ENCODE results near the gene PLD4.
"Not testable (repeated sequence)": the region's sequence is repeated elsewhere in the genome, so short reads cannot be mapped to it uniquely, and the experiment has no call there.

Gene PLD4

GRCh38 chr14:104900639-104901512 lies 23.8 kb upstream of the PLD4 start:
- Histone ChIP-seq H3K4ac (ENCODE audit: low read depth in 1 of 2, low read length in 2 of 2) (no peak overlapping the region), H3K4me3 (ENCODE audit: insufficient read depth in 1 of 2, low read depth in 1 of 2, low read length in 2 of 2) (no peak overlapping the region), H3K23ac (ENCODE audit: low read length in 2 of 2) (no peak overlapping the region), H2BK15ac (ENCODE audit: low read depth, poor library complexity, severe bottlenecking) (no peak overlapping the region), H2BK5ac (ENCODE audit: low read depth, low read length, poor library complexity, severe bottlenecking) (no peak overlapping the region), H3K79me1 (replicated peaks; ENCODE audit: low read length, poor library complexity, severe bottlenecking) (no peaks in the 10 kb centered on the region), H4K8ac (ENCODE audit: low read length) (no peak overlapping the region), H3K9ac (ENCODE audit: low read length) (no peak overlapping the region), H3K9me3 (ENCODE audit: control insufficient read depth, low read length) (peaks cover 18% of the 10 kb centered on the region), H3K36me3 (ENCODE audit: control insufficient read depth in 1 of 2, insufficient read depth in 2 of 2, low read depth in 1 of 2, low read length in 2 of 2) (peaks cover 0 to 15% of the 10 kb centered on the region in 2 experiments), H2AK5ac (ENCODE audit: low read length, severe bottlenecking) (no peak overlapping the region), H2BK12ac (ENCODE audit: low read length in 2 of 2) (no peak overlapping the region), H3K27me3 (ENCODE audit: control insufficient read depth in 1 of 2, insufficient read depth in 1 of 2, low read length in 2 of 2) (peaks cover 5 to 11% of the 10 kb centered on the region in 2 experiments), H2BK120ac (ENCODE audit: low read depth, low read length) (no peak overlapping the region), H3K4me2 (ENCODE audit: low read length, poor library complexity, severe bottlenecking) (no peak overlapping the region), H3K27ac (ENCODE audit: low read length, poor library complexity, severe bottlenecking) (no peak overlapping the region), H3K18ac (ENCODE audit: low read depth in 1 of 2, low read length in 2 of 2) (no peak overlapping the region), H3K14ac (ENCODE audit: low read length in 2 of 2) (no peak overlapping the region), H3K4me1 (ENCODE audit: control insufficient read depth, insufficient read depth, low read depth, low read length) (peaks cover 6% of the 10 kb centered on the region), H2AFZ (ENCODE audit: low read depth, low read length) (no peak overlapping the region), H4K91ac (ENCODE audit: low read length) (no peak overlapping the region)
- WGBS, result 75% methylated on average over 10 of the region's 12 CpGs
- DNase-seq, result no peak

- Histone ChIP-seq H3K18ac (ENCODE audit: low read depth in 1 of 2, low read length in 2 of 2) (no peak overlapping the region), H3K27ac (ENCODE audit: low read length, poor library complexity, severe bottlenecking) (no peak overlapping the region), H4K8ac (ENCODE audit: low read length) (no peak overlapping the region), H2BK120ac (ENCODE audit: low read depth, low read length) (no peak overlapping the region), H2AK5ac (ENCODE audit: low read length, severe bottlenecking) (no peak overlapping the region), H3K9me3 (ENCODE audit: control insufficient read depth, low read length) (peaks cover 24% of the 10 kb centered on the region), H2BK12ac (ENCODE audit: low read length in 2 of 2) (no peak overlapping the region), H2BK5ac (ENCODE audit: low read depth, low read length, poor library complexity, severe bottlenecking) (no peak overlapping the region), H2BK15ac (ENCODE audit: low read depth, poor library complexity, severe bottlenecking) (no peak overlapping the region), H3K4me1 (ENCODE audit: control insufficient read depth, insufficient read depth, low read depth, low read length) (peaks cover 4% of the 10 kb centered on the region), H4K91ac (ENCODE audit: low read length) (no peak overlapping the region), H3K4me2 (ENCODE audit: low read length, poor library complexity, severe bottlenecking) (no peak overlapping the region), H3K4me3 (ENCODE audit: insufficient read depth in 1 of 2, low read depth in 1 of 2, low read length in 2 of 2) (no peak overlapping the region), H3K23ac (ENCODE audit: low read length in 2 of 2) (no peak overlapping the region), H3K9ac (ENCODE audit: low read length) (no peak overlapping the region), H3K27me3 (ENCODE audit: control insufficient read depth in 1 of 2, insufficient read depth in 1 of 2, low read length in 2 of 2) (peaks cover 8 to 32% of the 10 kb centered on the region in 2 experiments), H3K79me1 (replicated peaks; ENCODE audit: low read length, poor library complexity, severe bottlenecking) (no peaks in the 10 kb centered on the region), H3K4ac (ENCODE audit: low read depth in 1 of 2, low read length in 2 of 2) (no peak overlapping the region), H3K14ac (ENCODE audit: low read length in 2 of 2) (no peak overlapping the region), H3K36me3 (ENCODE audit: control insufficient read depth in 1 of 2, insufficient read depth in 2 of 2, low read depth in 1 of 2, low read length in 2 of 2) (no peaks in the 10 kb centered on the region), H2AFZ (ENCODE audit: low read depth, low read length) (no peak overlapping the region)
- 90% methylated on average over 2 of the region's 7 CpGs for WGBS
- DNase-seq, result no peak
Measured at GRCh38 chr14:104903990-104904389, 20.7 kb upstream of the PLD4 start.

DNA sequence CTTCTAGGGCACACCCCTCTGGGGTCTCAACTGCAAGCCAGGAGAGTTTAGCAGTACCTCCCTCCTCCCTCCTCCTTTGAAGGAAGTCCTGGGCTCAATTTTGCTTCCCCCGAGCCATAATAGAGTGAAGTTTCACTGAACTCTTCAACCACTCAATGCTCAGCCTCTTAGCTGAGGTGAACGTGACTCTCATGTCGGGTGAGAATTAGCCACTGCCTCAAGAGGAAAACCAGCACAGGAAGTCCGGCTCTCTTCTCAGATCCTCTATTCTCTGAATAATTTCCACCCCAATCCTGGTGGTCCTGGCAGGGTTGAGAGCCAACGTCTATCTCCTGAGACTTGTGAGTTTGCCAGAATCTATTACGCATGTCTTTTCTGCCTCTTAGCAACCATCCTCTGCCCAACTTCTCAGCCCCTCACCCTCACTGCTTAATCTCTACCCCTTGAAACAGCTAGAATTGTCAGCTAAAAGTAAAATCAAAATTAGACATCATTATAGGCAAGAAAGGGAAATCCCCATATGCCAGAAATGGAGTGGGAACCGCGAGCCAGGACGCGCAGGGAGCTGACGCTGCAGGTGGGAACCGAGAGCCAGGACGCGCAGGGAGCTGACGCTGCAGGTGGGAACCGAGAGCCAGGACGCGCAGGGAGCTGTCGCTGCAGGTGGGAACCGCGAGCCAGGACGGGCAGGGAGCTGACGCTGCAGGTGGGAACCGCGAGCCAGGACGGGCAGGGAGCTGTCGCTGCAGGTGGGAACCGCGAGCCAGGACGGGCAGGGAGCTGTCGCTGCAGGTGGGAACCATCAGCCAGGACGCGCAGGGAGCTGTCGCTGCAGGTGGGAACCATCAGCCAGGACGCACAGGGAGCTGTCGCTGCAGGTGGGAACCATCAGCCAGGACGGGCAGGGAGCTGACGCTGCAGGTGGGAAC lies 19.8 kb upstream of the PLD4 start:
- H3K4me1 ChIP-seq (ENCODE audit: control insufficient read depth, insufficient read depth, low read depth, low read length); H2BK12ac ChIP-seq (ENCODE audit: low read length in 2 of 2); H3K79me1 ChIP-seq (replicated peaks; ENCODE audit: low read length, poor library complexity, severe bottlenecking); H2AFZ ChIP-seq (ENCODE audit: low read depth, low read length); H4K91ac ChIP-seq (ENCODE audit: low read length); H3K4me3 ChIP-seq (ENCODE audit: insufficient read depth in 1 of 2, low read depth in 1 of 2, low read length in 2 of 2); H3K9ac ChIP-seq (ENCODE audit: low read length); H3K23ac ChIP-seq (ENCODE audit: low read length in 2 of 2); H3K27ac ChIP-seq (ENCODE audit: low read length, poor library complexity, severe bottlenecking); DNase-seq; H3K18ac ChIP-seq (ENCODE audit: low read depth in 1 of 2, low read length in 2 of 2); H2BK15ac ChIP-seq (ENCODE audit: low read depth, poor library complexity, severe bottlenecking); H3K4ac ChIP-seq (ENCODE audit: low read depth in 1 of 2, low read length in 2 of 2); H3K36me3 ChIP-seq (ENCODE audit: control insufficient read depth in 1 of 2, insufficient read depth in 2 of 2, low read depth in 1 of 2, low read length in 2 of 2); H3K14ac ChIP-seq (ENCODE audit: low read length in 2 of 2); H2BK120ac ChIP-seq (ENCODE audit: low read depth, low read length); H2BK5ac ChIP-seq (ENCODE audit: low read depth, low read length, poor library complexity, severe bottlenecking); H4K8ac ChIP-seq (ENCODE audit: low read length); H2AK5ac ChIP-seq (ENCODE audit: low read length, severe bottlenecking); H3K4me2 ChIP-seq (ENCODE audit: low read length, poor library complexity, severe bottlenecking): not testable (repeated sequence)
- 79% methylated on average over 30 of the region's 38 CpGs for WGBS
- Histone ChIP-seq H3K9me3 (ENCODE audit: control insufficient read depth, low read length) (peaks cover 24% of the 10 kb centered on the region), H3K27me3 (ENCODE audit: control insufficient read depth in 1 of 2, insufficient read depth in 1 of 2, low read length in 2 of 2) (peaks cover 8 to 35% of the 10 kb centered on the region in 2 experiments)

DNA sequence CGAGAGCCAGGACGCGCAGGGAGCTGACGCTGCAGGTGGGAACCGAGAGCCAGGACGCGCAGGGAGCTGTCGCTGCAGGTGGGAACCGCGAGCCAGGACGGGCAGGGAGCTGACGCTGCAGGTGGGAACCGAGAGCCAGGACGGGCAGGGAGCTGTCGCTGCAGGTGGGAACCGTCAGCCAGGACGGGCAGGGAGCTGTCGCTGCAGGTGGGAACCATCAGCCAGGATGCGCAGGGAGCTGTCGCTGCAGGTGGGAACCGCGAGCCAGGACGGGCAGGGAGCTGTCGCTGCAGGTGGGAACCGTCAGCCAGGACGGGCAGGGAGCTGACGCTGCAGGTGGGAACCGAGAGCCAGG lies 19.1 kb upstream of the PLD4 start:
- H3K4me1 ChIP-seq (ENCODE audit: control insufficient read depth, insufficient read depth, low read depth, low read length); H2AK5ac ChIP-seq (ENCODE audit: low read length, severe bottlenecking); H4K8ac ChIP-seq (ENCODE audit: low read length); H3K9ac ChIP-seq (ENCODE audit: low read length); H3K79me1 ChIP-seq (replicated peaks; ENCODE audit: low read length, poor library complexity, severe bottlenecking); H3K14ac ChIP-seq (ENCODE audit: low read length in 2 of 2); DNase-seq; H2BK120ac ChIP-seq (ENCODE audit: low read depth, low read length); H3K18ac ChIP-seq (ENCODE audit: low read depth in 1 of 2, low read length in 2 of 2); H2BK12ac ChIP-seq (ENCODE audit: low read length in 2 of 2); H3K27ac ChIP-seq (ENCODE audit: low read length, poor library complexity, severe bottlenecking); H3K23ac ChIP-seq (ENCODE audit: low read length in 2 of 2); H4K91ac ChIP-seq (ENCODE audit: low read length); H3K4ac ChIP-seq (ENCODE audit: low read depth in 1 of 2, low read length in 2 of 2); H2BK15ac ChIP-seq (ENCODE audit: low read depth, poor library complexity, severe bottlenecking); H2AFZ ChIP-seq (ENCODE audit: low read depth, low read length); H2BK5ac ChIP-seq (ENCODE audit: low read depth, low read length, poor library complexity, severe bottlenecking); H3K4me3 ChIP-seq (ENCODE audit: insufficient read depth in 1 of 2, low read depth in 1 of 2, low read length in 2 of 2); H3K36me3 ChIP-seq (ENCODE audit: control insufficient read depth in 1 of 2, insufficient read depth in 2 of 2, low read depth in 1 of 2, low read length in 2 of 2); H3K4me2 ChIP-seq (ENCODE audit: low read length, poor library complexity, severe bottlenecking): not testable (repeated sequence)
- WGBS, result 81% methylated on average over 23 of the region's 28 CpGs
- peaks cover 8 to 36% of the 10 kb centered on the region in 2 experiments for H3K27me3 ChIP-seq (ENCODE audit: control insufficient read depth in 1 of 2, insufficient read depth in 1 of 2, low read length in 2 of 2)
- peaks cover 24% of the 10 kb centered on the region for H3K9me3 ChIP-seq (ENCODE audit: control insufficient read depth, low read length)
